GM12891 (cell line): ENCODE measurements around the gene RPLP1.

Experiments
- DNase-seq: peaks from one replicate; pipeline ENCODE4 v3.0.0; 2011; ENCODE audit warnings: low spot score; ENCODE audit not compliant: insufficient read length
- FAIRE-seq: peaks from 2 replicates; lab custom pipeline; 2011; peaks lifted over from hg19 to GRCh38; lab: Jason Lieb, UNC
- PAX5 ChIP-seq: IDR thresholded peaks from 2 replicates; pipeline ENCODE4 v1.6.1; 2011; ENCODE audit warnings: low read length, moderate library complexity, mild to moderate bottlenecking; ENCODE audit not compliant: insufficient read depth, severe bottlenecking
- POLR2A ChIP-seq: IDR thresholded peaks from 2 replicates; pipeline ENCODE4 v1.6.1; 2011; ENCODE audit warnings: low read depth, low read length, control low read depth
- POLR2AphosphoS5 ChIP-seq: IDR thresholded peaks from 2 replicates; pipeline ENCODE4 v1.6.1; 2011; ENCODE audit warnings: low read depth, low read length, control low read depth
- POU2F2 ChIP-seq: IDR thresholded peaks from 2 replicates; pipeline ENCODE4 v1.6.1; 2011; ENCODE audit warnings: low read depth, mild to moderate bottlenecking, control low read depth, low read length, moderate library complexity
- SPI1 ChIP-seq: IDR thresholded peaks from 2 replicates; pipeline ENCODE4 v1.6.1; 2011; ENCODE audit warnings: low read depth, low read length, control low read depth
- TAF1 ChIP-seq: IDR thresholded peaks from 2 replicates; pipeline ENCODE4 v1.6.1; 2011; ENCODE audit warnings: low read depth, low read length, control low read depth

The RPLP1 gene

GRCh38 chr15:69468241-69469121 lies 15.9 kb downstream of the RPLP1 start:
- DNase-seq: no peak
- TF ChIP-seq TAF1: no peak
- peak; percentile 72 for TF ChIP-seq SPI1
- FAIRE-seq: no peak

GRCh38 chr15:69469467-69470201 lies 17.0 kb downstream of the RPLP1 start:
- no peak for TF ChIP-seq POLR2A
- no peak for TF ChIP-seq SPI1
- no peak for TF ChIP-seq PAX5
- TF ChIP-seq POLR2AphosphoS5: no peak
- no peak for TF ChIP-seq TAF1
- no peak for TF ChIP-seq POU2F2
- FAIRE-seq (no peak), DNase-seq (no peak)

GRCh38 chr15:69472046-69472445 lies 19.4 kb downstream of the RPLP1 start:
- no peak for TF ChIP-seq POU2F2
- TF ChIP-seq POLR2AphosphoS5: no peak
- no peak for TF ChIP-seq SPI1
- no peak for TF ChIP-seq TAF1
- no peak for TF ChIP-seq PAX5
- no peak for TF ChIP-seq POLR2A
- DNase-seq (no peak), FAIRE-seq (no peak)

GRCh38 chr15:69472562-69472961 lies 19.9 kb downstream of the RPLP1 start:
- FAIRE-seq: no peak
- no peak for TF ChIP-seq POLR2A
- no peak for TF ChIP-seq POLR2AphosphoS5
- TF ChIP-seq SPI1: no peak
- TF ChIP-seq PAX5: no peak
- TF ChIP-seq TAF1: no peak
- no peak for TF ChIP-seq POU2F2
- no peak for DNase-seq

- DNase-seq (no peak), FAIRE-seq (no peak)
- TF ChIP-seq POLR2AphosphoS5 (no peak), TAF1 (no peak), SPI1 (no peak), PAX5 (no peak), POU2F2 (no peak), POLR2A (no peak)
Measured at GRCh38 chr15:69474291-69474690, 21.7 kb downstream of the RPLP1 start.

- FAIRE-seq (no peak), DNase-seq (no peak)
- TF ChIP-seq POLR2A (no peak), TAF1 (no peak), PAX5 (no peak), SPI1 (no peak), POU2F2 (no peak), POLR2AphosphoS5 (no peak)
Measured at GRCh38 chr15:69474846-69475455, 22.3 kb downstream of the RPLP1 start.

GRCh38 chr15:69475769-69476358 lies 23.2 kb downstream of the RPLP1 start:
- no peak for TF ChIP-seq SPI1
- TF ChIP-seq TAF1: no peak
- no peak for TF ChIP-seq PAX5
- no peak for TF ChIP-seq POLR2AphosphoS5
- no peak for TF ChIP-seq POU2F2
- no peak for TF ChIP-seq POLR2A
- DNase-seq (peak; percentile 51), FAIRE-seq (peak; percentile 43)

- no peak for DNase-seq
- no peak for FAIRE-seq
- TF ChIP-seq SPI1 (no peak), POLR2A (no peak), PAX5 (no peak), TAF1 (no peak), POU2F2 (no peak), POLR2AphosphoS5 (no peak)
Measured at GRCh38 chr15:69476704-69477473, 24.3 kb downstream of the RPLP1 start.

- DNase-seq: peak; percentile 51
- TF ChIP-seq POLR2AphosphoS5: no peak
- no peak for TF ChIP-seq PAX5
- no peak for TF ChIP-seq POU2F2
- TF ChIP-seq SPI1: no peak
- TF ChIP-seq TAF1: no peak
- no peak for TF ChIP-seq POLR2A
- peak; percentile 33 for FAIRE-seq
Measured at GRCh38 chr15:69478259-69478781, 25.7 kb downstream of the RPLP1 start.
